HG03439 (cell line): ENCODE results near the gene DPEP1.
"Not testable (repeated sequence)": the region's sequence is repeated elsewhere in the genome, so short reads cannot be mapped to it uniquely, and the experiment has no call there.

Experiments used
- ATAC-seq: cut with Tn5 transposase; IDR thresholded peaks from one replicate; pipeline ENCODE4 v1.9.1; 2021; ENCODE audit warnings: mild to moderate bottlenecking, moderate library complexity; ENCODE audit not compliant: unreplicated experiment

DPEP1 gene

DNA sequence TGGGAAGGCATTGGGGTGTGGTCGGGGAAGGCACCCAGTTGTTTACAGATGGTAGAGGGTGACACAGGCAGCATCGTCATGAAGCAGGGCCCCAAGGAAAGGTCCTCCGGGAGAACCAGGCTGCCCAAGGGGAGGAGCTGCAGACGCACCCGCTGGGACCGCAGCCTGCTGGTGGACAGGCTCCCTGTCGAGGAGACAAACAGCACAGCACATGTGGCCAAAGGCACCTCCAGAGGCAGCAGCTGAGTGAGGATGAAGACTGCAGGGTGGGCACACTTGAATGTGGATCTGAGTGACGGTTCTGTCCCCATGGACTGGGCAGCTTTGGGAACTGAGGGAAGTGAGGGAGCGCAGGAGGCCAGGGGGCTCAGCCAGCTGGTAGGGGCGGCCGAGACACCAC, 31.7 kb downstream of the DPEP1 start:
- ATAC-seq, result no peak

DNA sequence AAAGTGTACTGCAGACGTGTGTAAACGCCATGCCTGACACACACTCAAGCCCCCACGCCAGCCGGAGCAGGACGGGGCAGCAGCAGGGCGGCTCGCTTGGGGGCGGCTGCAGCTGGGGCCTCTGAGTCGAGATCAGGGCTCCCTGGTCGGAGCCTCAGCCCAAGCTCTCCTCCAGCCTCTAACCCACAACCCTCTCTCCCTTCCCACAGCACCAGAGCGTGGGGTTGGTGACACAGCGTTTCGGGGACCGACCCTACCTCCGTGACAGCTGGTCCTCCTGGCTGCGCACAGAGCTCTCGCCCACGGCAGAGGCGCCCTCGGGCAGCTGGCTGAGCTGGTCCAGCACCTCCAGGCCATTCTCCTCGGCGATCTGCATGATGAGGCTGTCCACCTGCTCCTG, 32.8 kb downstream of the DPEP1 start:
- no peak for ATAC-seq

DNA sequence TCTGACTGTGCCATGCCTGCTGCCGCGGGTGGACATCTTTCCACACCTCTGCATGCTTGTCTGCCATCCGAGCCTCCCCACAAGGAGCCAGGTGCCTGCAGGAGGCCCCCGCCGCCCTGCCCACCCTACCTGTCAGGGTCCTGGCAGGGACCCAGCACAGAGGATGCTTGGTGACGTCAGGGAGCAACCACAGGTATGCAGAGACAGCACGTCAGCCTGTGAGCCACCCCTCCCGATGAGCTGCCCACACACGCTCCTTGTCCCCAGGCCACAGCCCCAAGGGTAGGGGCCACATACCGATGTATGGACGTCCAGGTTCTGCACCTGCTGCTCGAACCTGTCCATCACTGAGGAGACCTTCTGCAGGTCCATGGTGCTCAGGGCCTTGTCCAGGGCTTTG, 33.5 kb downstream of the DPEP1 start:
- ATAC-seq, result no peak

DNA sequence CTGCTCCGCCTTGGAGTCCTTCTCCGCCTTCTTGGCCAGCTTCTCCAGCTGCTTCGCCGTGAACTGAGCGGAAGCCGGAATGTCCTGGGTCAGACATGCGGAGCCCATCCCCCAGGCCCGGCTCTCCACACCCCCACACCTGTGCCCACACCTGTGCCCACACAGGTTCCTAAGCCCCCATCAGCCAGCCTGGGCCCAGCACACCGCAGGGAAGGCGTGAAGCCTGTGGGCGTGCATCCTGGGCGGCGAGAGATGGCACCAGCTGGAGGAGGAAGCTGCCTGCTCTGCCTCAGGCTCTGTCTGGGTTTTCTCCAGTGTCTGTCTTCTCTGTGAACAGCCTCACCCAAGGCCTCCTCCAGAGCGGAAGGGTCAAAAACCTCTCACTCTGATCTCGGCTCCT, 38.1 kb downstream of the DPEP1 start:
- ATAC-seq, result no peak

DNA sequence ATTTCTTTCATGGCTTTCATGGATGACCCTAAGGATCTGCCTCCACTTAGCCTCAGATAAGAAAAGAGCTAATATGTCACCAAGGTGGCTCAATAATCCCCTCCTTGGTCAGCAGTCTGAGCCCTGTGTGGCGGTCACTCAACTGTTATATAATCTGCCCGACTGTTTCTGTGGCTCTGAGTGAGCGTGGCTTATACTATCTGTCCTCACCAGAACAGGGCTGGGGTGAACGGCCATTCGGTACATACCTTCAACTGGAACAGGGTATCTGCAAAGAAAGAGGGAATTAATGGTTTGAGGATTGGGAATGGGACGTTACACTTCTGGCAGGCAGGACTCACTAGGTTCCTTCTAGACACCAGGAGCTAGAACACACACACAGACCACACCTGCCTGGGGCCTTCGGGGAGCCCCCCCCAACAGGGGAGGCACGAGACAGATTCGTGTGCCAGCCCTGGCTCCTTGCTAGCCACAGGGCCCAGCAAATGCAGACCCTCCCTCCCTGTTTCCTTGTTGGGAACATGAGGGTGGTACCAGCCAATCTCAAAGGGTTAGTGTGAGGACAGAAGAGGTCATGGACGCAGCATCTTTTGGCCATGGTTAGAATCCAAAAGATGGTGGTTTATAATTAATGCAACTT, 40.3 kb downstream of the DPEP1 start:
- ATAC-seq, result no peak

DNA sequence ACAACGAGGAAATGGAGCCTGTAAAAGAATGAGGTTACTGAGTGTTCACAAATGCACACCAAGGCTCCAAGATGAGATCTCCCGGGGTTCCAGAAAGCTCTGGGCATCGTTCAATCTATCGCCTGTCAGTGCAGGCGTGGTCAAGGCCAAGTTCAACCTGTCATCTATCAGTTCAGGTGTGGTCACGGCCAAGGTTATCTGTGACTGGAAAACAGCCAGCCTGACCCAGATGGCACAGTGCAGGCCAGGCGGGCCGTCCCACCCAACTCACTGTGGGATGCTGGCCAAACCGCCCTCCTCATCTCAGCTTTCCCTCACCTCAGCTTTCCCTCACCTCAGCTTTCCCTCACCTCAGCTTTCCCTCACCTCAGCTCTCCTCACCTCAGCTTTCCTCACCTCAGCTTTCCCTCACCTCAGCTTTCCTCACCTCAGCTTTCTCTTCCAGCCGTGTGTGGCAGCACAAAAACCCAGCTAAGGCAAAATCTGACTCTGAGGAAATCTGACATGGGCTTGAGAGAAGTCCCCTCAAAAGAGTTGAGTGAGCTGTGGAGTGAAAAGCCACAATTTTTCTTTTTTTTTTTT, 41.7 kb downstream of the DPEP1 start:
- ATAC-seq, result no peak

DNA sequence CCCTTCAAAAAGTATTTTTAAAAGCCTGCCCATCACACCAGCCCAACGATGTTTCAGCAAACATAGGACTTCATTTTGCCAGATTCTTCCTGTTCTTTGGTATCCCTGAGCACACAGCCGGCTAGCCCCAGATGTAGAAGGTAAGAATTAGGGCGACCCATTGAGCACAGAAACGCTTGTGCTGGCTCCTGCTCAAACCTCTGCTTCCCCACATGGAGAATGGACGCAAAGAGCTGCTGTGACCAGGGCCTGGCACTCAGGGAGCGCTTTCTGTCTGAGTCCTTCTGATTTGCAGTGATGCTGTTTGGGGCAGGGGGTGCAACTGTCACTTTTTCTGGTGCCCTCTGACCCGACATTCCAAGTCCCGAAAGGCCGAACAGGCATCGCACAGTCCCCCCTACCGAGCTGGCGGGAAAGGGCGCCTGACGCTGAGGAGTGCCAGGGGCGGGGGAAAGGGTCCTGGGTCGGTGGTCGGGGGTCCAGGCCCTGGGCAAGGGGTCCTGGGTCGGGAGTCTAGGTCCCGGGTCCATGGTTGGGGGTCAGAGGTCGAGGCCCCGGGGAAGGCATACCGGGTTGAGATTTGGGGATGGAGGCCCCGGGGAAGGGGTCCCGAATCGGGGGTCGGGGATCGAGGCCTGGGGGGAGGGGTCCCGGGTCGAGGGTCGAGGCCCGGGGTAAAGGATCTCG, 43.1 kb downstream of the DPEP1 start:
- no peak for ATAC-seq

DNA sequence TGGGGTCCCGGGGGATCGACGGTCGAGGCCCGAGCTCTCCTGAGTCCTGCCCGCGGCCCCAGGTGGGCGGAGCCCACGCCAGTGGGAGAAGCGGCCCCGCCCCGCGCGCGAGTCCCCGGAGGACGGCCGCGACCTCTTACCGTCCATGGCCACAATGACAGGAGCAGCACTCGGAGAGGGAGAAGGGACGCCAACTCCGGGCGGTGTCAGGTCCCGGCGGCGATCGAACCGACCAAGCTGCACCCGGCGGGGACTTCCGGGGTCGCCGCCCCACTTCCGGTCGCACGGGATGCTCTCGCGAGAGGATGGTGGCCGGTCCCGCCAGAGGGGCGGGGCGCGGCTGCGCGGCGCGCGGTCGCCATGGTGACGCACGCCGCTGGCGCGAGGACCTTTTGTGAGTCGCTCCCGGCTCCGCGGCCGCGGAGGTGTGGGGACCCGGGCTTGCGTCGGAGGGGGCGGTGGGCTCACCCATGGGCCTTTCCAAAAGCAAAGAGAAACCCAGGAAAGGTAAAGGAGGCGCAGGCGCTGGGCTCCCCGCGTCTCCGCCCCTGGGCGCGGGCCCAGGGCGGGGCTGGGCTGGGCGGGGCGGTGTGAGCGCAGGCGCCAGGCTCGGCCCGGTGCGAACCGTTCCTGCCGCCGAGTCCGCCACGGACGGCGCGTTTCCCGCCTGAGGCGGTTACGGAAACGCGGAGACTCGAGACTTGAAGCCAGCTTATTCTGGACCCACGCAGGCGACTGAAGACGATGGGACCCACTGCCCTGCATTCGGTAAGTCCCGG, 44.2 kb downstream of the DPEP1 start, which contains the start of the genes CHMP1A and SPATA33:
TSS of gene CHMP1A (minus strand) at position 267 of the 779 bp plus-strand sequence. CDS start at position 147, 120 bp downstream.
TSS of gene SPATA33 (plus strand) at position 395 of the 779 bp plus-strand sequence. CDS start at position 471, 76 bp downstream.
- ATAC-seq, result peak; percentile 88

DNA sequence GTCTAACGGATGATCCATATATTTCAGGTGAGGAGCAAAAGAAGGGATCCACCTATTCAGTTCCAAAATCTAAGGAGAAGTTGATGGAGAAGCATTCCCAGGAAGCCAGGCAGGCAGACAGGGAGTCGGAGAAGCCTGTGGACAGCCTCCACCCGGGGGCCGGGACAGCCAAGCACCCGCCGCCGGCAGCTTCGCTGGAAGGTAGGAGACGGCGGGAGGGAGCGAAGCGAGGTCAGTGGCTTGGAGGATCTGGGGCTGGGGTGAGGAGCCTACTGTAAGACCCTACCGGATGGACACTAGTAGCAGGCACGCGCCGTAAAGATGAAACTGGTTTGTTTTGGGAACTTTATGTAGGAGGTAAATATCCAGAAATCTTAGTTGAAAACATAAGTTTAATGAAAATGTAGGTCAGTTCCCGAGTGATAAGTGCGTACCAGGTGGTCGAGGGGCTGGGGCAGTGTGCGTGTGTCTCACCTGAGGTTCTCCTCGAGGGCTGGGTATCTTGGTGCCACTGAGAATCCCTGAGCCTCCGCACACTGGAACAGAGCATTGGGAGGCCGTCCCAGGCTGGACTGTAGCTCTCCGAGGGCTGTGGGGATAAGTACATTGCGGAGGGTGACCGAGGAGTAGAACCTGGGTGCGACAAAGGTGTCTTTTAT, 44.9 kb downstream of the DPEP1 start:
- no peak for ATAC-seq

DNA sequence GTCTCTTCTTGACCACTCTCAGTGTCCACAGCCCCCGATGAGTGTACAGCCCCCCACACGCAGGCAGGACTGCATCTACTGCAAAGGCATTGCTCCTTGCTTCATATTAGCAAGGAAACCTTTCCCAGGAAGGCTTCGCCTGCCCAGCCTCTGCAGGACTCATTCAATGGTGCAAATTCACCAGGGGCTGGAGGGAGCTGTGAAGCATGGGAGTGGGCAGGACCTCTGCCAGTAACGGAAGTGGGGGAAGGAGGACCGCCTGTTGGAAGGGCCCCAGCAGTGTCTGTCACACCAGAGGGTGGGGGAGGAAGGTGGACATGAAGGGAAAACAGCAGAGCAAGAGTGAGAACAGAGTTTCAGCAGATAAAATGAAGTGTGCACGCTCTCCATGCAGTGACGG, 46.7 kb downstream of the DPEP1 start:
- ATAC-seq, result no peak

DNA sequence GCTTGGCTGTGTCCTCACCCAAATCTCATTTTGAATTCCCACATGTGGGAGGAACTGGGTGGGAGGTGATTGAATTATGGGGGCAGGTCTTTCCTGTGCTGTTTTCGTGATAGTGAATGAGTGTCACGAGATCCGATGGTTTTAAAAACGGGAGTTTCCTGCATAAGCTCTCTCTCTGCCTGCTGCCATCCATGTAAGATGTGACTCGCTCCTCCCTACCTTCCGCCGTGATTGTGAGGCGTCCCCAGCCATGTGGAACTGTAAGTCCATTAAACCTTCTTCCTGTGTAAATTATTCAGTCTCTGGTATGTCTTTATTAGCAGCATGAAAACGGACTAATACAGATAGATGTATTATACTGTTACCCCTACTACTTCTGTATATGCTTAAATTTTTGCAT, 47.8 kb downstream of the DPEP1 start:
- ATAC-seq, result no peak

DNA sequence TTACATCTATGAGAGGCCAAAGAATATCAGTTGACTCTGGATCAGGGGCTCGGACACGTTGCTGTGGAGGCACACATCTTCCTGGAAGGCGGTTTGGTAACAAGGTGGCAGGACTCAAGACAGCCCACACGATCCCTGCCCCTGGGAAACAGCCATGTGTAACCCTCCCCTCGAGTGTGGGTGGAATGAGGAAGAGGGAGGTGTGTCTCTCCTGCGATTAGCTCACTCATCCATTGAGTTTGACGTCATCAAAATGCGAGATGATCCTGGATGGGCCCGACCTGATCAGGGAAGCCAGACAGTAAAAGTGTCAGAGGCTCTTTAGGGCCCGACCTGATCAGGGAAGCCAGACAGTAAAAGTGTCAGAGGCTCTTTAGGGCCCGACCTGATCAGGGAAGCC, 50.8 kb downstream of the DPEP1 start:
- not testable (repeated sequence) for ATAC-seq

DNA sequence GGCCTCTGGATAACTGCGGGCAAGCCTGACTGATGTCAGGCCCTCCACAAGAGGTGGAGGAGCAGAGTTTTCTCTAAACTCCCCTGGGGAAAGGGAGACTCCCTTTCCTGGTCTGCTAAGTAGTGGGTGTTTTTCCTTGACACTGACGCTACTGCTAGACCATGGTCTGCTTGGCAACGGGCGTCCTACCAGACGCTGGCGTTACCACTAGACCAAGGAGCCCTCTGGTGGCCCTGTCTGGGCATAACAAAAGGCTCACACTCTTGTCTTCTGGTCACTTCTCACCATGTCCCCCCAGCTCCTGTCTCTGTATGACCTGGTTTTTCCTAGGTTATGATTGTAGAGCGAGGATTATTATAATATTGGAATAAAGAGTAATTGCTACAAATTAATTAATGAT, 53.6 kb downstream of the DPEP1 start:
- not testable (repeated sequence) for ATAC-seq

DNA sequence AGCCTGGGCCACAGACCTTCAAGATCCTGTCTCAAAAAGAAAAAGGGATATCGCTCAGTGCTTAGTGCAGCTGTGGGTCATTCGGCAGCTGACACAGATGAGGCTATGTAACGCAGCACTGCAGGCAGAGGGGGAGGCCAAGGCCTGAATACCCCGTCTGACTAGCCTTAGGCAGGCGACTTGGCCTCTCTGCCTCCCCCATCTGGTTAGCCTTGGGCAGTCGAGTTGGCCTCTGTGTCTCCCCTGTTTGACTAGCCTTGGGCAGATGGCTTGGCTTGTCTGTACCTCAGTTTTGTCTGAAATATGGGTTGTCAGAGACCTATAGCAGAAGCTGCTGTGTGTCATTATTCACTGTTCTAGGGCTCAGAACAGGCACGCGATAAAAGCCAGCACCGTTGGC, 54.2 kb downstream of the DPEP1 start:
- ATAC-seq, result no peak

DNA sequence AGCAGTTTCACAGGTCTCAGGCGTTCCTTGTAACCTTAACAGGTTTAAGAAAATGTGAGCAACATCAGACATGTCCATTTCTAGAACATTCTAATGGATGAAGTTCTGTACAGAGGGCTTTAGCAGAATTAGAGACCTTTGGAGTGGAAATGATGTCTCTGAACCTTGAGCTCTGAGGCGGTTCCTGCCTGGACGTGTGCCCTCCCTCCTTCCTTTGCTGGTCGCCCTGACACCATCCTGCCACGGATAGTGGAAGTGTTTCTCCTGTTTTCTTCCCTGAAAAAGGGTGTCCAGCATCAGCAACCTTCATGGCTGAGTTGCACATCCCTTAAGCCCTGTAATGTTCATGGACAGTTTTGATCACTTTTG, 55.3 kb downstream of the DPEP1 start:
- ATAC-seq, result no peak

DNA sequence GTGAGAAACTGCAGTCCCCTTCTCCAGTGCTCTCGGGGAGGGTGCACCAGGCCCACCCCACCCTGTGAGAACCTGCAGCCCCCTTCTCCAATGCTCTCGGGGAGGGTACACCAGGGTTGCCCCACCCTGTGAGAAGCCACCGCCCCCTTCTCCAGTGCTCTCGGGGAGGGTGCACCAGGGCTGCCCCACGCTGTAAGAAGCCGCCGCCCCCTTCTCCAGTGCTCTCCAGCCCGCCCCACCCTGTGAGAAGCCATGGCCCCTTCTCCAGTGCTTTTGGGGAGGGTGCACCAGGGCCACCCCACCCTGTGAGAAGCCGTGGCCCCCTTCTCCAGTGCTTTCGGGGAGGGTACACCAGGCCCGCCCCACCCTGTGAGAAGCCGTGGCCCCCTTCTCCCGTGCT, 56.3 kb downstream of the DPEP1 start:
- no peak for ATAC-seq

DNA sequence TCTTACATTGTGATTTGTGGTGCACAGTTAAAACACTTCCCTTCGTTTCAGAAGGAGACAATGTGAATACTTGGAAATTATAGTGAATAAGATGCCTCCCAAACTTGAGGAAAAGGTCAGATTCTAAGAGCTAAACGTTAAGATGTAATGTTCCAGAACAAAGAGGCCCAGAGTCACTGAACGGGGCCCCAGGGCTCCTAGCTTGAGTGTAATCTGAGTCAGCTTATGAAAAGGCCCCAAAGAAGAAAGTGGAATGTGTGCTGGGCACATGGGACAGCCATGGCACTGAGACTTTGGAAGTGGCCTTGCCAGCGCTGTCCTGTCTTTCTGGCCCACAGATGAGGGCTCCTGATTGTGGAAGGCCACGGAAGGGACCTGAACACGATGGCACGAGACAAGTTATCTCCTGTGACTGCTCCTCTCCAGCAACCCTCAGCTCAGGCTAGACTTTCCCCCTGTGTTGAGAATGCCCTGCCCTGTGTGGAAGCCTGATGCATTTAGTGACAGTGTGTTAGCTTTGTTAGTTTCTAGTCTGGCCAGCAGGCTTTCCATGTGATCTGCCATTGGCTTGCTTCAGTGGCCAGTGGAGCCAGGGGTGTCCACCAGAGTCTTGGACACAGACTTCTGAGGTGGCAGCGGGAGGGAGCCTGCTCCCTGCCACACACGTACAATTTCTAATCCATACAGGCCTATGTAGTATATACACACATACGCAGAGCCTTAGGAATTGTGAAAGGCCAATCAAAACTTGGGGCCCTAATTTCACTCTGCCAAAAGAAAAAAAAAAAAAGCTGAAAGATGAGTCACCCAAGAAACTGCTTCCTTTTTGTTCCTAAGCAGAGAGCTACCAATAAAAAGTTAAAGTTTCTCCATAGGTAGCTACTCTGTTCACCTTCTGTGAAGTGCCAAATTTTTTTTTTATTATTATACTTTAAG, 57.3 kb downstream of the DPEP1 start:
- no peak for ATAC-seq

DNA sequence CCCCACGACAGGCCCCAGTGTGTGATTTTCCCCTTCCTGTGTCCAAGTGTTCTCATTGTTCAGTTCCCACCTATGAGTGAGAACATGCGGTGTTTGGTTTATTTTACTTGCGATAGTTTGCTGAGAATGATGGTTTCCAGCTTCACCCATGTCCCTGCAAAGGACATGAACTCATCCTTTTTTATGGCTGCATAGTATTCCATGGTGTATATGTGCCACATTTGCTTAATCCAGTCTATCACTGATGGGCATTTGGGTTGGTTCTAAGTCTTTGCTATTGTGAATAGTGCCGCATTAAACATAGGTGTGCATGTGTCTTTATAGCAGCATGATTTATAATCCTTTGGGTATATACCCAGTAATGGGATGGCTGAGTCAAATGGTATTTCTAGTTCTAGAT, 58.1 kb downstream of the DPEP1 start:
- not testable (repeated sequence) for ATAC-seq

DNA sequence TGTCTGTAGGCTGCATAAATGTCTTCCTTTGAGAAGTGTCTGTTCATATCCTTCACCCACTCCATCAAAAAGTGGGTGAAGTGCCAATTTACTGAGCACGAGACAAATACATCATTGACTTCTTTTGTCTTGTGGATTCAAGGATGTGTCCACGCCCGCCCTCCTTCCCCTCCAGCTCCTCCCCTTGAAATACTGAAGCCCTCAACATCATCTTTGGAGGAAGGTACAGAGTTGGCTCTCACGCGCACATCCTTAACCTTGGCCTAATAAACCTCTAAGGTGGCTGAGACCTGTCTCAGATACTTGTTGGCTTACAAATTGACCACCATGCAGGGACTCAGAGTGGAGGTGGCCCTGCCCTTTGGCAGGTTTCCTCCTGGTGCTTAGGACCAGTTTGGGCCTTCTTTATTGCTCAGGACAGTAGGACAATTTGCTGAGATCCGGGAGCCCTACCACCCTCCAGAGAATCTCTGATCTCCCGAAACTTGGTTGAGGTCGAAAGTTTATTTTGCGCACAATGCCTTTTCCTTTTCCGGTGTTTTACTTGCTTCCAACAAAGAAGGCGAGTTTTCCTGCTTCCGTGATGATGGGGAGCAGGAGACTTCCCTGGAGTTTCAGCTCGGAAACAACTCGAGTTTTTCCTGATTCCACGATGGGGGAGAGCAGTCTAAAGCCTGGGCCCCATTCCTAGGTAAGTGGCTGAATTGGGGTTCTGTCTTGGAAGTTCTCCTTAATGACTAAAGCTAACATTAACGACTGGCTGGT, 58.9 kb downstream of the DPEP1 start:
- ATAC-seq, result no peak
